GM18951 (cell line): ENCODE measurements around the gene SLC47A1.
"Not testable (repeated sequence)": the region's sequence is repeated elsewhere in the genome, so short reads cannot be mapped to it uniquely, and the experiment has no call there.

Source experiments
- POLR2A ChIP-seq: IDR thresholded peaks from 4 replicates; pipeline ENCODE4 v1.6.1; 2011; ENCODE audit warnings: mild to moderate bottlenecking; ENCODE audit not compliant: insufficient read length, insufficient read depth; ENCODE audit errors: extremely low read depth
- in situ Hi-C: fragments of 300-500 bp; cut with MboI; formaldehyde crosslinking; loops from one replicate; pipeline ENCODE4 v1.12.0; 2022; ENCODE audit warnings: low sequenced_read_pairs, mixed read lengths, inconsistent platforms; ENCODE audit not compliant: unreplicated experiment

Gene SLC47A1, protein sequence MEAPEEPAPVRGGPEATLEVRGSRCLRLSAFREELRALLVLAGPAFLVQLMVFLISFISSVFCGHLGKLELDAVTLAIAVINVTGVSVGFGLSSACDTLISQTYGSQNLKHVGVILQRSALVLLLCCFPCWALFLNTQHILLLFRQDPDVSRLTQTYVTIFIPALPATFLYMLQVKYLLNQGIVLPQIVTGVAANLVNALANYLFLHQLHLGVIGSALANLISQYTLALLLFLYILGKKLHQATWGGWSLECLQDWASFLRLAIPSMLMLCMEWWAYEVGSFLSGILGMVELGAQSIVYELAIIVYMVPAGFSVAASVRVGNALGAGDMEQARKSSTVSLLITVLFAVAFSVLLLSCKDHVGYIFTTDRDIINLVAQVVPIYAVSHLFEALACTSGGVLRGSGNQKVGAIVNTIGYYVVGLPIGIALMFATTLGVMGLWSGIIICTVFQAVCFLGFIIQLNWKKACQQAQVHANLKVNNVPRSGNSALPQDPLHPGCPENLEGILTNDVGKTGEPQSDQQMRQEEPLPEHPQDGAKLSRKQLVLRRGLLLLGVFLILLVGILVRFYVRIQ

DNA sequence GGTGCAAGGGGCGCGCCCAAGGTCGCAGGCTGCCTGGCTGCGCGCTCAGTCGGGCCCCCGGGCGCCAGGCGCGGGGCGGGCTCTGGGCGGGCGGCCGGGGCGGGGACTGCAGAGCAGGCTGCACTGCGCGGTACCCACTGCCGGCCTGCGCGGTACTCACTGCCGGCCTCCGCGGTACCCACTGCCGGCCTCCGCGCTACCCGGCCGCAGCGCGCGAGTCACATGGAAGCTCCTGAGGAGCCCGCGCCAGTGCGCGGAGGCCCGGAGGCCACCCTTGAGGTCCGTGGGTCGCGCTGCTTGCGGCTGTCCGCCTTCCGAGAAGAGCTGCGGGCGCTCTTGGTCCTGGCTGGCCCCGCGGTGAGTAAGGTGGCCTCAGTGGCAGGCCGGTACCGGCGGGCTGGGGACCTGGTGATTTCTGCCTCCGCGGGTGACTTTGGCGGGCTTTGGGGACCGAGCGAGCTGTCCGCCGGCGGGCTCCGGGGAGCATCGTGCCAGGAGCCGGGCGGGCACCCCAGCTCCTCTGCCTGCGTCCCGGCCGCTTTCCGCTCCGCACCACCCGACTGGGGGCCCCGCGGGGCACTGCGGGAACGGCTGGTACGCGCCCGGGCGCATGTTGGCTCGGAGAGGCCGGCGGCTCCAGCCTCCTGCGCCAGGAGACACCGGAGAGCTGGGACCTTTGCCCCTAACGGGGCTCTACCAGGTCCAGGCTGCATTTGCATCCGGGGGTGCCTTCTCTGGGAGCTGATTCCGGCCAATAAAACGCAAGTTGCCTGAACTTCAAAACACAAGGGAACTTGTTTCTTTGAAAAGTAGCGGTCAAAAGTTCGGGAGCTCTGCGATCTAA, at the start of gene SLC47A1:
TSS of gene SLC47A1 (plus strand) at position 137 of the 844 bp plus-strand sequence. CDS start at position 223, 86 bp downstream.
- no peak for TF ChIP-seq POLR2A
- in situ Hi-C loops, result no loop called here

DNA sequence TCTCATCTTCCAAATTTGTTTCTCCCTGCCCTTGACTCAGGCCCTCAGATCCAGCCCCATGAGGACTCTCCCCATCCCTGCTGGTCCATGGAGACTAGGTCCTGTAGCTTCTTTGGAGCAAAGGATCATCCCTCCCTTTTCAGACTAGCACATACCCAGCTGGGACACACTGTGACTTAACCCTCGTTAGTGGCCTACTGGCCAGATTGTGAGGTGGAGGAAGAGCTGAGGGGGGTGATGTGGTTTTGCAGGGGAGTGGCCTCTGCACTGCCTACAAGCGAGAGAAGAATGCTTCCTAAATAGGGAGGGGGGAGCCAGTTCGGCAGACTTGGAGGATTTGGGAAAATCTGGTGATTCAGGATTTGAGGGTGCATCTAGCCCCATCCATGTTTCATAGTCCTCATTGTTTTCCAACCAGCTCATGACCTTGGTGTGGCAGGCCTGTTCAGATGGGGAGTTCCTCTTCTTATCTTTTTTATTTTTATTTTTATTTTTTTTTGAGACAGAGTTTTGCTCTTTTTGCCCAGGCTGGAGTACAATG, 47.8 kb upstream of the SLC47A1 start:
- no peak for TF ChIP-seq POLR2A
- in situ Hi-C loops, result no loop called here

DNA sequence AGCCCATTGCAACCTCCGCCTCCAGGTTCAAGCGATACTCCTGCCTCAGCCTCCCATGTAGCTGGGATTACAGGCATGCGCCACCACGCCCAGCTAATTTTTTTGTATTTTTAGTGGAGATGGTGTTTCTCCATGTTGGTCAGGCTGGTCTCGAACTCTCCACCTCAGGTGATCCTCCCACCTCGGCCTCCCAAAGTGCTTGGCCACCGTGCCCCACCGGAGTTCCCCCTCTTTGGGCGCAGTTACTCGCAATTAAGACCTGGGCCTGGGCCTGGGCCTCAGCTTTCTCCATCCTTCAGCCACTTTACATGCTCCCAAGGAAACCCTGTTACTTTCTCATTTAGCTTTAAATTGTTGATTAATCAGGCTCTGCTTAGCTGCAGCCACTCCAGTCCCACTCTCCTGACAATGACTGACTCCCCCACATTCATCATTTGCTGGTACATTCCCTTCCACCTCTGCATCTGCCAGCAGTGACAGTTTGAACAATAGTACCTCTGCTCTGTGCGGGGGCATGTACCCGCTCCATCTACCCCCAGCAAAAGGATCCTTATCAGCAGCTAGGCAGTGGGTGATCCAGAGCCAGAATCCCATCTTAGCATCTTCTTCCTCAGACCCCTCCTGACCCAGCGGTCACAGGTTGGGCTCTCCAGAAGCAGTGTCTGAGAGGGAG, 47.2 kb upstream of the SLC47A1 start:
- in situ Hi-C loops, result no loop called here
- TF ChIP-seq POLR2A, result no peak

DNA sequence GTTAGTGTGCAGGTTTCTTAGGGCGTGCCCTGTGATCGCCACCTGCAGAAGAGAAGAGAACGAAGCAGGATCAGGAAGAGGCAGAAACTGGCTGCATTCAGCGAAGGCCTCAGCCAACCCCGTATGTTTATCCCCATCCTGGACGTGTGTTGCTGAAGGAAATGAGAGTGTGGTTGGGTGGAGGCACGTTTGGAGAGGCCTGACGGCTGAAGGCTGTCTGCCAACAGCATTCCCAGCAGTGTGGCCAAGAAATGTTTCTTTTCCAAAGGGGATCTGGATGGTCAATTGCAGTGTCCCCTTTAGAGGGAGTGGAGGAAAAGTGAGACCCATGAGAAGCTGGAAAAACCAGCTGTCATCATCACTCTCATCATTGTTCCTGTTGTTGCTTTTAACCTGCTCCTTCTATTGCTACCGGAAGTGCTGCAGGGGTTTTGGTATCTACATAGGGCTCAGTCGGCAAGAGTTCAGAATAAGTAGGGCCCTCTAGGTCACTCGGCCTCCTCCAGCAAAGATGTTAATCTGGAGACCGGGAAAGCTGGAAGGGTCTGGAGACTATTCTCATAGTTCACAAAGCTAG, 46.5 kb upstream of the SLC47A1 start:
- in situ Hi-C loops, result no loop called here
- TF ChIP-seq POLR2A, result no peak

DNA sequence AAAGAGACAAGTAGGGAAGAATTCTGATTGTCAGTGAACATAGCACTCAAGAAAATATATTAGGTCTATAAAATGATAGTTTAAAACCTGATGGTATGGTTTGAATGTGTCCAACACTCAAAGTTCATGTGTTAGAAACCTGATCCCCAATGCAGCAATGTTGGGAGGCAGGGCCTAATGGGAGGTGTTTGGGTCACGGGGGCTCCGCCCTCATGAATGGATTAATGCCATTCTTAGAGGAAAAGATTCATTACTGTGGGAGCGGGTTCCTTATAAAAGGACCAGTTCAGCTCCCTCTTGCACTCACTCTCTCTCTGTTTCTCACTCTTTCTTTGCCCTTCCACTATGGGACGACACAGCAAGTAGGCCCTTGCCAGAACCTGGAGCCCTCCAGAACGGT, 41.5 kb upstream of the SLC47A1 start:
- no peak for TF ChIP-seq POLR2A
- in situ Hi-C loops, result no loop called here

DNA sequence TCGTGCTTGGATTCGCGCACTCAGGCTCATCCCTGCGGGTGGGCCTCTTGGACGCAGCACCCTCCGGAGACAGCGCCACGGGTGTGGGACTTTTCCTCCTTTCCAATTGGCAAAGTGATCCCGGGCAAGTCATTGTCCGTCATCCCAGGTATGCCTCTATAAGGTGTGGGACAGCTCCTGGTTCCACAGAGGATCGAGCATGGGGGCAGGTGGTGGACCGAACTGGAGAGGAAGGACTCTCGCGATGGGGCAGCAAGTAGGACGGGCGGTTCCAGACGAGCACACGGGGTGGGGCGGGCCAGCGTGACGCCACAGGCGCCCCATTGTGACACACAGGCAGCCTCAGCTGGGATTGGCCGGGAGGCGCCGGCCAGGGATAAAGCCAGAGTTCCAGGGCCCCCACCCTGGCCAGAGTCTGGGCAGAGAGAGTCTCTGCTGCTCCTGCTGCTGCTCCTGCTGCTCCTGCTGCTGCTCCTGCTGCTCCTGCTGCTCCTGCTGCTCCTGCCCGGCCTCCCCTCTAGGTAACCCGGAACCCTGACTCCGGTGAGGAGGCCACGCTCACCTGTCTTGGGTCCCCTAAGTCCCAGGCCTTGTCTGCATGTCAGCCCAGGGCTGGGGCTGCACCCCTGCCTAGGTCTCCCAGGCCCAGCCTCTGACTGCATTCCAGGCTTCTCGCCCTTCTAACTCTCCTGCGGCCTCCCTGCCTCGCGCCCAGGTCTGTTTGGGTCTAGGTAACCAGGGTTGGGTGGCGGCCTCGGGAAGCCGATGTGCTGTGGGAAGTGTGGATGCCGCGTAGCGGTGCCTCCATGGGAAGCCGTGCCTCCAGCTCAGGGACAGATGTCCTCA, 38.5 kb upstream of the SLC47A1 start:
- in situ Hi-C loops, result no loop called here
- no peak for TF ChIP-seq POLR2A

DNA sequence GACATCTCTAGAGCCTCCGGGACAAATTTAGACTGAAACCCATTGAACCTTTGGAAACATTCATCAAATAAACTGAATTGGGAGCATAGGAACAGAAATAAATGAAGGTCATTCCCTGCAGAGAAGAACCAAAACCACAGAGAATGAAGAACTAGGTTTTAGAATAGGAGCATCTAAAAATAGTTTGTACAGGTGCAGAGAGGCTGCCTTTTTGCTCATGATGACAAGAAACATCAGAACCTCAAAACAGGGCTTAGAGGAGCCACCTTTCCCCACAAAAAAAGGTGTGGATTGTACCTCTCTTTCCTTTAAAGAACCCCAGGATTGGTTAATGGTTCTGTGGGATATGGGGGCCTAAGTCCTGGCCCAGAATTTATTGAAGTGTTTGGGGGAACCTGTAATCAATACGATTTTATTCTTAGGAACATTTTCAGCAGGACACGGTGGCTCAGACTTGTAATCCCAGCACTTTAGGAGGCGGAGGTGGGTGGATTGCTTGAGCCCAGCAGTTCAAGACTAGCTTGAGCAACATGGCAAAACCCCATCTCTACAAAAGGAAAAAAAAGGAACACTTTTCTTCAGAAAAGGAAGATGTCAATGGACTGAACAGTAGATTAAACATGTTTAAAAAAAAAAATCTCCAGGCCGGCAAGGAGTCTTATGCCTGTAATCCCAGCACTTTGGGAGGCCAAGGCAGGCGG, 37.7 kb upstream of the SLC47A1 start:
- in situ Hi-C loops, result no loop called here
- TF ChIP-seq POLR2A, result no peak

DNA sequence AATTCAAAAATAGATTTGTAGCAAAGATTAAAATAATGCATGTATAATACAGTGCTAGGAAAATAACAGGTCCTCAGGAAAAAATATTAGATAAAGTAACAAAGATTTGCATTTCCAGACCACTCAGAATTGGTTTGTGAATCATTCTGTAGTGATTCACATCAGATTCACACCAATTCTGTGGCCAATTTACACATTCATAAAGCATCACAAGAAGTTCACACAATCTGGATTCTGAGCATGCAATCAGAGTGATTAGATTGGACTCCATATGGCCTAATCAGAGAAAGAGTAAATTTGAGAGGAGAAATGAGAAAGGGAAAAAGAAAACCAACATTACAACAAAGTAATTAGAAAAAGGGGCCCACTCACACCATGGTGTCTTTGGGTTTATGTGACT, 36.0 kb upstream of the SLC47A1 start:
- in situ Hi-C loops, result no loop called here

DNA sequence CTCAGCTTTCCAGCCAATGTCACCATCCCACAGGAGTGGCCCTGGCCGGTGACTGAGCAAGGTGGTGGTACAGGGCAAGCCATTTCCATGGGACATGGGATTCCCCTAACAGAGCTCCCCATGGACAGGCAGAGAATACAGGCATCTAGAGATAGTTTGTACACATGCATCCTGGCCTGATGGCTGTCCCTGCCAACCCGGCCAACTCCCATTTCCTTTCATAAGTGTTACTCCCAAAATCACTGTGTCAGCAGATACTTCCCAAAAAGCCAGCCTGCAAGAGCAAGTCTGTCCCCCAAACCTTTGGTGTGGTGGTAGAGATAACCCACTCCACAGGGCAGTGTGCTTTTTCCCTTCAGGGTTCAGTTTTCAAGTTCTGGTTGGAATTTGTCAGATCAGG, 32.4 kb upstream of the SLC47A1 start:
- in situ Hi-C loops, result no loop called here
- TF ChIP-seq POLR2A, result no peak

More for the DNA sequence above, 36.0 kb upstream of the SLC47A1 start:
- no peak for TF ChIP-seq POLR2A

DNA sequence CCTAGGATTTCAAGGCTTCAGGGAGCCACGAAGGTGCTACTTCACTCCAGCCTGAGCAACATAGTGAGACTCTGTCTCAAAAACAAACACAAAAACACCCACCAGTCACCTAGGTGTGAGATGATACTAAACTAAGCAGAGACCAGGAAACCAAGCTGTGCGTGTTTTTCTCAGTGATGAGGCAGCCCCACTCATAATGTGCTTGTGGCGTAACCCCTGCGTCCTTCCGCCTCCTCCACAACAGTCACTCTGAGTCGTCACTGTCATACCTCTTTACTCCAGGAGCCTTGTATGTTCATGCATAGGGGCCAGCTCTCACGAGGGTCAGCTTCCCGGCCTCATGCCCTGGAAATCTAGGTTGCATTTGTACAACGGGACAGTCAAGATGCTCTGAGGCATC, 31.1 kb upstream of the SLC47A1 start:
- no peak for TF ChIP-seq POLR2A
- in situ Hi-C loops, result no loop called here

DNA sequence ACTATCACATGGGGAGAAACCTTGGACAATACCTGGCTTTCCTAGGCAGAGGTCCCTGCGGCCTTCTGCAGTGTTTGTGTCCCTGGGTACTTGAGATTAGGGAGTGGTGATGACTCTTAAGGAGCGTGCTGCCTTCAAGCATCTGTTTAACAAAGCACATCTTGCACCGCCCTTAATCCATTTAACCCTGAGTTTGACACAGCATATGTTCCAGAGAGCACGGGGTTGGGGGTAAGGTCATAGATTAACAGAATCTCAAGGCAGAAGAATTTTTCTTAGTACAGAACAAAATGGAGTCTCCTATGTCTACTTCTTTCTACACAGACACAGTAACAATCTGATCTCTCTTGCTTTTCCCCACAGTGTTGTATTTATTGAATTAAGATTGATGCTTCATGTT, 28.1 kb upstream of the SLC47A1 start:
- in situ Hi-C loops, result not testable (repeated sequence)
